HG02840 (cell line): Measurements from ENCODE around the gene ZNF382.

Experiments used
- ATAC-seq: cut with Tn5 transposase; IDR thresholded peaks from one replicate; pipeline ENCODE4 v1.9.1; 2021; ENCODE audit warnings: mild to moderate bottlenecking, moderate library complexity, moderate number of reproducible peaks; ENCODE audit not compliant: unreplicated experiment, low FRiP score

ZNF382 gene

DNA sequence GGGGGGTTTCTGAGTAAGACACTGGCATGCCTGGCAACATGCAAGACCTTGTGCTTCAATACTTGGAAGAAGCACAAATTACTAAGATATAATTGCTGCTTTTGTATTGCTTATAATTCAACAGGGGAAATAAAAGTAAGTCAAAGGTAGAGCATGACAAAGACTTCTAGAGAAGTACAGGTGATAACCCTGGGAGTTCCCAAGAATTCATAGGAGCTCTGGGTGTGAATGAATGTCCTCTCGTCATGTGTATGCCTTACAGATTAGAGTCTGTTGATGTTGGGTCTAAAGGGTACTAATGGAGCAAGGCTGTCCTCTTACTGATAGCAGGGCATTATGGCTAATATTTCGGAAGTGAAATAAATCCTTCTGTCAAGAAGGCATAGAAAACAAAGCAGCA, 69.1 kb downstream of the ZNF382 start:
- ATAC-seq: no peak

DNA sequence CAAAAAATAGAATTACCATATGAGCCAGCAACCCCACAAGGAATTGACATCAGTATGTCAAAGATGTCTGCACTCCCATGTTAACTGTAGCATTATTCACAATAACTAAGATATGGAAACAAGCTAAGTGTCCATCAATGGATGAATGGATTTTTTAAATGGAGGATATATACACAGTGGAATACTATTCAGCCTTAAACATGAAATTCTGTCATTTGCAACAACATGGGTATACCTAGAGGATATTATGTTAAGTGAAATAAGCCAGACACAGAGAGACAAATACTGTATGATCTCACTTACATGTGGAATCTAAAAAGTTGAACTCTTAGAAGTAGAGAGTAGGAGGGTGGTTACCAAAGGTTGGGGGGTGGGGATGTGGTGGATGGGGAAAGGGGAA, 74.3 kb downstream of the ZNF382 start:
- ATAC-seq: no peak
